ENCODE data around the gene TTC6.
A peak's percentile ranks its signal among the peaks of the same experiment; 100 is the strongest.
"Not testable (repeated sequence)": the region's sequence is repeated elsewhere in the genome, so short reads cannot be mapped to it uniquely, and the experiment has no call there.

Gene TTC6

GRCh38 chr14:37594971-37595808 is at the start of gene TTC6, which contains the start of gene FOXA1:
Gene TTC6 (plus strand): TSS chr14:37595629. CDS start chr14:37622065, 26,436 bp downstream.
Gene FOXA1 (minus strand): TSS chr14:37595249. CDS start chr14:37594972, 277 bp downstream.
- DNase-seq (ENCODE audit: extremely low read depth, low read depth): no peak
- peak within 1 kb of the TSS; percentile 48 for H3K4me3 ChIP-seq (replicated peaks; ENCODE audit: low read depth, low read length)
- TF ChIP-seq CTCF (IDR thresholded peaks at IDR 0.05; ENCODE audit: low read depth, low read length, missing control alignments): no peak

DNA sequence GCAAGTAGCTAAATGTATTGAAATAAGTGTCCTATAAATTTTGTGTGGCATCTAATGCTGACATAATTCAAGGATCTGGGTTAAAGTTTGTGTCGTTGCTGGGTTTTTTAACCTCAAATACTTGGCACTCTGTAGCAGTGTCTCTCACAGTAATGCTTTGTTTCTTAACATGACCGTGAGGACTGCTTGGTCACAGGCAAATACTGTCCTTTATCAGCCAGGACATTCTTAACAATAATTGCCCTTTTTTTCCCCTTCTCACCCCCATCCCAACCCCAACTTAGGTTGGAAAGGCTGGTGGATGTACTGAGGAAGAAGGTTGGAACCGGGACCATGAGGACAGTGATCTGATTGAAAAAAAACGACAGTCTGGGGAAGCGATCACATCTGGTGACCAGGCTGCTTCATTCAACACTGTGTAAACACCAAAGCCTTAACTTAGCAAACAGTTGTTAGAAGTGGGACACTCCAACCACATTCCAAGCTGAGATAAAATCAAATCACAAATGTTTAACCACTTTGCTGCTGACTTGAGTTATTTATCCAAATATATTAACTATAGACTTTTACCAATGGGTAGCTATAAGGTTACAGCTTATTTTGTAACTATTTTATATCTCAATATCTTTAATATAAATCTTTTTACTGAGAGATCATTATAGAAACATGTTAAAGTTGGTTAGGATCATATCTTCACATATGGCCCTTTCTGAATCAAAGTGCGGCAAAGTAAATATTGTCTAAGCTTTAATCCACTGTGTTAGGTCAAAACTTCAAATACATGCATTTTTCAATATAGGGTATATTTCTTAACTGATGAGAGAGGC is 48.6 kb upstream of the TTC6 start:
- no peak for TF ChIP-seq CTCF (IDR thresholded peaks at IDR 0.05; ENCODE audit: low read depth, low read length, missing control alignments)
- H3K4me3 ChIP-seq (replicated peaks; ENCODE audit: low read depth, low read length): no peak overlapping the region
- peak; percentile 66 for DNase-seq (ENCODE audit: extremely low read depth, low read depth)

GRCh38 chr14:37550511-37550910 is 44.9 kb upstream of the TTC6 start:
- DNase-seq (ENCODE audit: extremely low read depth, low read depth): peak; percentile 45
- TF ChIP-seq CTCF (IDR thresholded peaks at IDR 0.05; ENCODE audit: low read depth, low read length, missing control alignments): no peak
- no peak overlapping the region for H3K4me3 ChIP-seq (replicated peaks; ENCODE audit: low read depth, low read length)

GRCh38 chr14:37551119-37551518 is 44.3 kb upstream of the TTC6 start:
- no peak for DNase-seq (ENCODE audit: extremely low read depth, low read depth)
- TF ChIP-seq CTCF (IDR thresholded peaks at IDR 0.05; ENCODE audit: low read depth, low read length, missing control alignments): no peak
- no peak overlapping the region for H3K4me3 ChIP-seq (replicated peaks; ENCODE audit: low read depth, low read length)

GRCh38 chr14:37553935-37554550 is 41.4 kb upstream of the TTC6 start:
- TF ChIP-seq CTCF (IDR thresholded peaks at IDR 0.05; ENCODE audit: low read depth, low read length, missing control alignments): no peak
- no peak overlapping the region for H3K4me3 ChIP-seq (replicated peaks; ENCODE audit: low read depth, low read length)
- no peak for DNase-seq (ENCODE audit: extremely low read depth, low read depth)

- not testable (repeated sequence) for H3K4me3 ChIP-seq (replicated peaks; ENCODE audit: low read depth, low read length); DNase-seq (ENCODE audit: extremely low read depth, low read depth)
Measured at GRCh38 chr14:37555596-37555995, 39.8 kb upstream of the TTC6 start.

DNA sequence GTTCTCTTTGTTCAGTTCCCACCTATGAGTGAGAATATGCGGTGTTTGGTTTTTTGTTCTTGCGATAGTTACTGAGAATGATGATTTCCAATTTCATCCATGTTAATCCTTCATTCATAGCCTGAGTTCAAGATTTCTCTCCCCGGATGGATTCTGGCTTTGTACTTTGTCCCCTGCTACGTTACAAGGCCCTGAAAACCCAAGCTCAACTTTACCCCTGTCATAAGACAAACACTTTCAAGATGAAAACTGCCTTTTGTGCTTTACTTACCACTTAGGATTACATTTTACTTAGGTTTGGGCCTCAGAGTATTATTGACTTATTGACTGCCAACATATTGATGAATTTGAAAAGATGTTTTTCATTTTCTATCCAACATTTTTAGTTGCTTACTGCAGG is 36.7 kb upstream of the TTC6 start:
- DNase-seq (ENCODE audit: extremely low read depth, low read depth): no peak
- H3K4me3 ChIP-seq (replicated peaks; ENCODE audit: low read depth, low read length): no peak overlapping the region
- TF ChIP-seq CTCF (IDR thresholded peaks at IDR 0.05; ENCODE audit: low read depth, low read length, missing control alignments): no peak

All from HFF-Myc (cell line).